HG03558 (cell line): Measurements from ENCODE around the gene GDAP1L1.
"Not testable (repeated sequence)": the region's sequence is repeated elsewhere in the genome, so short reads cannot be mapped to it uniquely, and the experiment has no call there.

Source experiments
- ATAC-seq: cut with Tn5 transposase; IDR thresholded peaks from one replicate; pipeline ENCODE4 v1.9.1; 2021; ENCODE audit warnings: moderate number of reproducible peaks; ENCODE audit not compliant: unreplicated experiment; ENCODE audit errors: extremely low read depth

GDAP1L1 gene

DNA sequence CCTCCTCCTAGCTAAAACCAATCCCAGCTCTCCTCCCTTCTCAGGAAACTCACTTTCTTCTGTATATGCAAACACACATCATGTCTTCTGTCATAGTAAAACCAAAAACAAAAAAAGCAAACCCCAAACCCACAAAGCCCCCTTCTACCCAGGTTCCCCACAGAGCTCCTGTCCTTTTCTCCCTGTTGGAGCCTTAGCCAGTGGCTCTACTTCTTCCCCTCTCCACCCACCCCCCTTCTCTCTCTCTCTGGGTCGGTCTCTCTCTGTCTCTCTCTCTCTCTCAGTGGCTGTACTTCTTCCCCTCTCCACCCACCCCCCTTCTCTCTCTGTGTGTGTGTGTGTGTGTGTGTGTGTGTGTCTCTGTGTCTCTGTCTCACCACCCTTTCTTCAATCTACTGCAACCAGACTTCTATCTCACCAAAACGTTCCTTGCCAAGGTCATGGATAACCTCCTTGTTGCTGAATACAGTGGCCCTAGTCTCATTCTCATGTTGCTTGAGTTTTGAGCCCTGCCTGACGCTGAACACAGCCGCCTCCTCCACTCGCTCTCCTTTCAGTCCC is 27.9 kb upstream of the GDAP1L1 start:
- ATAC-seq: no peak

DNA sequence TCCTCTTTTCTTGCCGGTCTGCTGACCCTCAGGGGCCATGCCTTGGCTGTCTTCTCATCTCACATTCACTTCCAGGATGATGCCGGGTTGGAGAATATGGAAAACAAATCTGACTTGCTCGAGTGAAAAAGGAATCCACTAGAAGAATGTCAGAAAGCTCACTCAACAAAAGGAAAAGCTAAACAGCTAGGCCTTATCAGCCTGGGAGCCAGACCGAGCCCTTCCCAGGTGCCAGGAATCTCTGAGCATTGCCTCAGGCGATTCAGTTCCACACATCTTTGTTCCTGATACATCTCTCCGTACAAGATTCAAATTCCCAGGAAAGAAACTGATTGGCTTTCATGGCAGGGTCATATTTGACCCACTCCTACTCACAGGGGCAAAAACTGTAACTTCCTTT is 27.3 kb upstream of the GDAP1L1 start:
- no peak for ATAC-seq

DNA sequence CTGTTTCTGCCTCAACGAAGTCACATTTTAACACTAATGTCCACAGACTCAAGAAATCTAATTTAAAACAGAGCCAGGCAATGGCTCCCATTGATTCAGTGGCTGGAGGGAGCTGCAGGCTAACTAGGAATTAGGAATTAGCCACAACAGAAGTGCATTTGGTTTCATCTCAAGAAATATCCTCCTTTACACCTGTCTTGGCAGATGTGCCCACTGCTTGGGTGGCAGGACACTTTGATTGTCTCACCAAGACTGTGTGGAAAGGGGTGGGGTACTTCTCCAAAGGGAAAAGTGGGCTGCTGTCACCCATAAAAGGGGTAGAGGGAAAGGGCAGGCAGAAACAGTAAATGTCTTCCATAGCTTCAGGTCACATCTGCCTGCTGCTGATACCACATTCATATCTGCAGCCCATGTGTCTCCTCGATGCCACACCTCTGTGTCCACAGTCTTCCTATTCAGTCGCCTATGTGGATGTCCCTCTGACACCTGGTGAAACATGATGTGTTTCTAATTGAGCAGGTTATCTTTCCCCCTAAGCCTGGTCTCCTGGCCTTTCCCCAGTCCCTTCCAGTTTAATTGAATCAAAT is 25.6 kb upstream of the GDAP1L1 start:
- ATAC-seq: no peak

DNA sequence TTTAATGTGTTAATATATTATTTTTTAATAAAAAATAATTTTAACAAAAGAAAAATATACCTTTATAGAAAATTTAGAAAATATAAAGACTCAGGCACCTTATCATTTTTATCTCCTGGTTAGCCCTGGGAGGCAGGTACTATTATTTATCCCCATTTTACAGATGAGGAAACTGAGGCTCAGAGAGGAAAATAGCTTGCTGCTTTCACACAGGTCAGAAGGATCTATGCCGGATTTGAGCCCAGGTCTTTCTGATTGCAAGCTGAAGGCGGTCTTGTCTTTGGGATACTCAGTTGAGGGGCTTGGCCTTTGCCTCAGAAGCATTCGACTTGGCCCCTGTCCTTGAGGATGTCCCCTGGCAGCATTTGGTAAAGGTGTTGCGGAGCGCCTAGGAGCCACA is 25.1 kb upstream of the GDAP1L1 start:
- no peak for ATAC-seq

DNA sequence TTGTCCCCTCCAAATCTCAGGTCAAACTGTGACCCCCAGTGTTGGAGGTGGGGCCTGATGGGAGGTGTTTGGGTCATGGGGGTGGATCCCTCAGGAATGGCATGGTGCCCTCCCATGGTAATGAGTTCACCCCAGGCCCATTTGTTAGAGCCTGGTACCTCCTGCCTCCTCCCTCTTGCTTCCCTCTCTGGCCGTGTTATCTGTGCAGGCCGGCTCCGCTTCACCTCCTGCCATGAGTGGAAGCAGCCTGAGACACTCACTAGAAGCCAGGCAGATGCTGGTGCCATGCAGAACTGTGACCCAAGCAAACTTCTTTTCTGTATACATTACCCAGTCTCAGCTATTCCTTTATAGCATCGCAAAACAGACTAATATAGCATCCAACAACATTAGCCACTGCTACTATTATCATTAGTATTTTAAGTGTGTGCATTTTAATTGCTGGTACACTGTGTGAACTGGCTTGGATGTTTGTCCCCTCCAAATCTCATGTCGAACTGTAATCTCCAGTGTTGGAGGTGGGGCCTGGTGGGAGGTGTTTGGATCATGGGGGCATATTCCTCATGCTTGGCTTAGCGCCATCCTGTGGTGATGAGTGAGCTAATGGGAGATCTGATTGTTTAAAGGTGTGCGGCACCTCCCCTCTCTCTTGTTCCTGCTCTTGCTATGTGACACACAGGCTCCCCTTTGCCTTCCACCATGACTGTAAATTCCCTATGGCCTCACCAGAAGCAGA is 24.3 kb upstream of the GDAP1L1 start:
- no peak for ATAC-seq

DNA sequence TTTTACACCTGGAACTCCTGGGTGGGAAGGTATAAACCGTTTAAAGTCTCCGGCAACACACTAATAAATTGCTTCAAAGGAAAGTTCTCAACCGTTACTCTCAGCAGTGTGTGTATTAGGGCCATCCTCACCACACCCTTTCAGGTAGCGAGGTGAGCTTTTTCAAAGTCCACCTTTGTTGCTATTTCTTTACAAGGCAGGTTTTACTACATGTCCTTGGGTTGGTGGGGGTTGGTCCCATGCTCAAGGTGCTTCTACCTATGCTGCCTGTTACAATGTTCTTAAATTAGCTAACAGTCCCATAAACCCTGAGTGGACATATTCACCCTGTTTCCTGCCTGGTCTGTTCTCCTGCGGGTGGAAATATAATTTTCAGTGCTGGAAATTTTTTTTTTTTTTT is 23.4 kb upstream of the GDAP1L1 start:
- no peak for ATAC-seq

DNA sequence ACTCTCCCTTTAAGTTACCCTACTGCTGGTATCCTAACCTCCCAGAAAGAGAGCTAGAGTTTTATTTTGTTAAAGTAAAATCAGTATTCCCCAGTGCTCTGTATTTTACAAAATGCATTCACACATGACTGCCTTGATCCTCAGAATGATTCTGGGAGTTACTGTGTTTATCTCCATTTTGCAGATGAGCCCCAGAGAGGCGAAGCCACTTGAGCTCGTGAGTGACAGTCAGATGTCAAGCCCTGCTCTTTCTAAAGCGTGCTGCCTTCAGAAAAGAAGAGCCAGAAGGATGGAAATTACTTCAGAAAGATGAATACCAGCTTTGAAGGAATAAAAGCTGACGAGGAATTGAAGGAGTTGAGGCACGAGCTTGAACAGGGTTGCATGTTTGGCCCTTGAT is 22.5 kb upstream of the GDAP1L1 start:
- ATAC-seq: no peak

DNA sequence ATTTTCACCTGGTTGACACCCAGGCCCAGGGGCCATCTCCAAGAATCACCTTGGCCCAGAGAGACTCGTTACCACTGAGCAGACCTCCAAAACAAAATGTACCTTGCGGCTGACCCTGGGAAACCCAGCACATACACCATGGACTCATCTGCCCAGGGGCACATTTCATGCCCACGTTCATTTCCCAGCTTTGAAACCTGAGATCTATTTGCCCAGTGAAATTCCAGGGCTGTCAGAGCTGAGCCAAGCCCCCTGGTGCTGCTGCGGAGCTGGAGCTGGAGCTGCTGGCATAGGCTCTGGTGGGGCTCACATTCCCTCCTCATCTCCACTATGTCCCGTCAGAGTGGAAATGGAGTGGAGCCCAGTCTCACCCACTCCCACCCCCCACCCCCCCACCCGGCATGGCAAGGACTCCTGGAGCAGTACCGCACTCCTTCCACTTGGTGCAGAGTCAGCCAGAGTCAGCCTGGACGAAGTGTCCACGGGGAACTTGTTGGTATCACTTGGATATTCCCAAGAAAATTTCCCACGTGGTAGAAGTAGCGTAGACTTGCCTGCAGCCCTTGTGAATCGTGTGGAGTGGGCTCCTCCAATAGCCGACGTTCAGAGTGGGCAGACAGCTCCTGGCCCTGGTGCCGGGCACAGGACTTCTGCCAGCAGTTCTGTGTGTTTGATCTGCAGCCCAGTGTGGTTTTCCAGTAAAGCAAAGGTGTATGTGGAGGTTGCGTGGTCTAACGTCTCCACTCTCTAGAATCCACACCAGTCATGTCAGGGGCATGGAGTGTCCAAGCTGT is 18.4 kb upstream of the GDAP1L1 start:
- no peak for ATAC-seq

DNA sequence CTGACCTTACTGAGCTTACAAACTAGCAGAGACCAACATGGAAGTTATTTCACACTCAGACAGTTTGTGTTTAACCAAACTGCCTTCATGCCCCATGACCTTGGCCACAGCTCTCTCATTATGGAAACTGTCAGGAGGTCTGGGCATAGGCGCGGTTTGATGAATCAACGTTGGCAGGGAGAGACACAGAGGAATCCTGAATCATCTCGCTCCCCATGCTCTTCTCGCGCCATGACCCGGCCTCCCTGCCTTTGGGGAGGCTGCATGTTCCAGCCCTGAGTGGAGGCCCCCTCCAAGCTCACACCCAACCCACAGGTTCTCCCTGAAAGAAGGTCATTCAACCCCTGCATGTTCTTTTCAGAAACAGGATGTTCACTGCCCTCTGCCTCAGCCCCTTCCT is 15.9 kb upstream of the GDAP1L1 start:
- no peak for ATAC-seq

DNA sequence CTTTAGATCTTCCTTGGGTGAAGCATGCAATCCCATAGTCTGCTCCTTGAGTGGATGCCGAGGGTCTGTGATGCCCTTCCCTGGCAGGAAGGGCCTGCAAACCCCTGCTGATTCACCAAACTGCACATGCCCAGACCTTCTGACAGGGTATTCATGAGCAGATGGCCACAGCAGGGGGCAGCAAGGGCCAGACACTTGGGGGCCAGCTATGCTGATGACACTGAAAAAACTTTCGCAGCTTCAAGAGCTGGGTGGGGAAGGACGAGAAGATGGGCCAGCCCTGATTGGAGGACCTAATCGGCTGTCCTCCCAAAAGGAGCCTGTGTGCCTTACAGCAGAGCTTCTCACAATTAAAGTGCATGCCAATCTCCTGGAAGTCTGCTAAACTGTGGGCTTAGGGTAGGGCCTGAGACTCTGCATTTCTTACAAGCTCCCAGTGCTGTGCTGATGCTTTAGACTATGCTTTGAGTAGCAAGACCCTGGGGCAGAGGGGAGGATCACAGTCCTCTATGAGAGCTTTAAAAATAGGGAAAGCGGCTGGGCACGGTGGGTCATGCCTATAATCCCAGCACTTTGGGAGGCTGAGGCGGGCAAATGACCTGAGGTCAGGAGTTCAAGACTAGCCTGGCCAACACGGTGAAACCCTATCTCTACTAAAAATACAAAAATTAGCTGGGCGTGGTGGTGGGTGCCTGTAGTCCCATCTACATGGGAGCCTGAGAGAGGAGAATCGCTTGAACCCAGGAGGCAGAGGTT is 15.2 kb upstream of the GDAP1L1 start:
- ATAC-seq: no peak

DNA sequence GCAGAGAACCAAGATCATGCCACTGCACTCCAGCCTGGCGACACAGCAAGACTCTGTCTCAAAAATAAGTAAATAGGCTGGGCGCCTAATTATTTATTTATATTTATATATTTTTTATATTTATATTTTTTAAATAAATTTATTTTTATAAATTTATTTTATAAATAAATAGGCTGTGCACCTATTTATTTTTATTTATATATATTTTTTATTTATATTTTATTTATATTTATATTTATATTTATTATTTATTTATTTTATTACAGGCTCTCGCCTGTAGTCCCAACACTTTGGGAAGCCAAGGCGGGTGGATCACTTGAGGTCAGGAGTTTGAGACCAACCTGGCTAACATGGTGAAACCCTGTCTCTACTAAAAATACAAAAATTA is 14.6 kb upstream of the GDAP1L1 start:
- ATAC-seq: not testable (repeated sequence)

DNA sequence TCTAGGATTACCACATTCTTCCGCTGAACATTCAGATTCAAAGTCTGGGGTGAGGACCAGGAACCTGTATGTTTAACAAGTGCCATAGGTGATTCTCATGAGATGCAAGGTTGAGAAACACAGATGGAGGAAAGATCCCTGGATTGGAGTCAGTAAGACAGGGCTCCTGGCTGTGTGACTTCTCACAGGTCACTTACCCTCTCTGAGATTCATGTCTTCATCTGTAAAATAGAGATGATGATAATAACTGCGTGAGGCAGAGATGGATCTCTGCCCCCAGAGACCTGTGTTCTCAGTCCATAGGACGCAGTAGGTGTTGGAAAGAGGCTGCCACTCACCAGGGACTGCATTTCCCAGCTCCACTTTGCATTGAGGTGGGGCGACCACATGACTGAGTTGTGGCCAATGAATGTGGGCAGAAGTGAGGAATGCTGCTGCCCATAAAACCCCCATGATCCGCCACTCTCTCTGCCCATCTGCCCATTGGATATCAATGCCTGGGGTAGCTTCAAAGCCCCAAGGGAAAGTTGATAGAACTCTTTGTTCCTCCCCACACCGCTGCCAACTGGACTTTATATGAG is 13.6 kb upstream of the GDAP1L1 start:
- ATAC-seq: no peak

DNA sequence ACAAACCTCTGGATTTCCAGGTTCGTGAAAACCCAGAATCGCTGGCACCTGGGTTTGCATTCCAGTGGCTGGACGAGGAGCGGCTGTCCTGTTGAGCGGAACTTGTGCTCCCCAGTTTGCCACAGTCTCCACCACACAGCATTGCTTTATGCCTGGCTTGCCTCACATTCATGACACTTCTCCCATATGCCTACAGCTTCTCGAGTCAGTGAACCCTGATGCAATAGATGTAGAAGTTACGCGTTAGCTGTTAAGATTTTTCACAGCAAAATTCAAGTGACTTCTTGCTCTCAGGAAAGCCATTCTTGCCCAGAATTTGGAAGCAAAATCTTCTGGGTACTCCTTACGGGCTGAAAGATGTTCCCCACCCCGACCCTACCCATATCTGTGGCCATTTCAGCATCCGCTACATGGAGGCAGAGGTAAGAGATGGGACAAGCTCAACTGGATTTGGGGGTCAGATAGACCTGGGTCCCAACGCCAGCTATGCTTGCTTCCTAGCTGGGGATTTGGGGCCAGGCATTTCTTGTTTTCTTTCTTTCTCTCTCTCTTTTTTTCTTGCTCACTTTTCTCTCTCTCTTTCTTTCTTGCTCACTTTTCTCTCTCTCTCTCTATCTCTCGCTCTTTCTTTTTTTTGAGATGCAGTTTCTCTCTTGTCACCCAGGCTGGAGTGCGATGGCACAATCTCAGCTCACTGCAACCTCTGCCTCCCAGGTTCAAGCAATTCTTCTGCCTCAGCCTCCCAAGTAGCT is 12.4 kb upstream of the GDAP1L1 start:
- no peak for ATAC-seq

DNA sequence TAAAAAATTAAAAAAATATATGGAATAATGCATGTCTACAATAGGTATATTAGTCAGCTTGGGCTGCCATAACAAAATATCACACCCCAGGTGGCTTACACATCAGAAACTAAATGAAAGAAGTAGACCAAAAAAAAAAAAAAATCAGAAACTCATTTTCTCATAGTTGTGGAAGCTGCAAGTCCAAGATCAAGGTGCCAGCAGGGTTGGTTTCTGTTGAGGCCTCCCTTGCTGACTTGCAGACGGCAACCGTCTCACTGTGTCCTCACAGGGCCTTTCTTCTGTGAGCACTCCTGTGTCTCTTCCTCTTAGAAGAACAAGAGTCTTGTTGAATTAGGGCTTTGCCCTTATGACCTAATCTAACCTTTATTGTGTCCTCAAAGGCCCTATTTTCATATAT is 11.4 kb upstream of the GDAP1L1 start:
- ATAC-seq: no peak

DNA sequence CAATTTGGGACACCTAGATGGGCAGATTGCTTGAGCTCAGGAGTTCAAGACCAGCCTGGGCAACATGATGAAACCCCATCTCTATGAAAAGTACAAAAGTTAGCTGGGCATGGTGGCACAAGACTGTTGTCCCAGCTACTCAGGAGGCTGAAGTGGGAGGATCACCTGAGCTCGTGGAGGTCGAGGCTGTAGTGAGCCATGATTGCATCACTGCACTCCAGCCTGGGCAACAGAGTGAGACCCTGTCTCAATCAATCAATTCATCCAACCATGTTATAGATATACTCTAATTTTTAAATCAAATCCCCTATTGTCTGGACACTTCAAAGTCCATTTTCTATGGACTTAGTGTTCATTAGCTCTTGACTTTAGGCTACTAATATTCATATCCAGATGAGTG is 10.3 kb upstream of the GDAP1L1 start:
- not testable (repeated sequence) for ATAC-seq

DNA sequence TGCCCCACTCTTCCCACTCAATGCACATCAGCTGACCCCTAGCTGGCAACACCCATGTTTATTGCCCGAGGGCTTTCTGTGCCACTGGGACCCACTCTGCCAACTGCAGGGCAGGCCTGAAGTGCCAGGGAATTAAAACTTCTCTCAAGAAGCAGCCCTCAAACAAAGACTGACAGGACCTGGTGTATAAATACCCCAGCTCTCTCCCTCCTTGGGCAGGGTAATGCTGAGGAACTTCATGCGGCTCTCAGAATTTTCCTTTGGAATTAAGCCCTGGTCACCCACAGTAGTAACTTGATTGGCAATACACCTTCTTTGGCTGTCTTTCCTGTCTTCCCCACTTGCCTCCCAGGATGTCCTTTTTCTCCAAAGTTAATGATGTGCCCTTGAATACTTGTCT is 5.3 kb upstream of the GDAP1L1 start:
- ATAC-seq: no peak

DNA sequence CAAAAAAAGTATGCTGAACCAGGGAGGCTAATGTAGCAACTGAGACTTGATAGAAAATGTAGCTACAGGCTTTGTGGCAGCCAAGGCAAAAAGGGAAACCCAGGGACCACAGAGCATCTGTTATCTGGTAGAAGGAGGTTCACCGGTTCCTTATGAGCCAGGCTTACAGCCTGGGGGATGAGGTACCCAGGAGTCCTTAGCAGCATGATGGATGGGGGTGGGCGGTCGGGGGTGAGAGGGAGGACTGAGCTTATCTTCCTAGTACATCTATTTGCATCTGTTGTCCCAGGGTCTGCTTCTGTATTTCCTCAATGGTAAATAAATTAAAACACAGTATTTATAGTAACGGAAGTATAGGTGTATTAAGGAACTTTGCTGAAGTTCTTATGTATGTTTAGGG is 1.1 kb upstream of the GDAP1L1 start:
- no peak for ATAC-seq

DNA sequence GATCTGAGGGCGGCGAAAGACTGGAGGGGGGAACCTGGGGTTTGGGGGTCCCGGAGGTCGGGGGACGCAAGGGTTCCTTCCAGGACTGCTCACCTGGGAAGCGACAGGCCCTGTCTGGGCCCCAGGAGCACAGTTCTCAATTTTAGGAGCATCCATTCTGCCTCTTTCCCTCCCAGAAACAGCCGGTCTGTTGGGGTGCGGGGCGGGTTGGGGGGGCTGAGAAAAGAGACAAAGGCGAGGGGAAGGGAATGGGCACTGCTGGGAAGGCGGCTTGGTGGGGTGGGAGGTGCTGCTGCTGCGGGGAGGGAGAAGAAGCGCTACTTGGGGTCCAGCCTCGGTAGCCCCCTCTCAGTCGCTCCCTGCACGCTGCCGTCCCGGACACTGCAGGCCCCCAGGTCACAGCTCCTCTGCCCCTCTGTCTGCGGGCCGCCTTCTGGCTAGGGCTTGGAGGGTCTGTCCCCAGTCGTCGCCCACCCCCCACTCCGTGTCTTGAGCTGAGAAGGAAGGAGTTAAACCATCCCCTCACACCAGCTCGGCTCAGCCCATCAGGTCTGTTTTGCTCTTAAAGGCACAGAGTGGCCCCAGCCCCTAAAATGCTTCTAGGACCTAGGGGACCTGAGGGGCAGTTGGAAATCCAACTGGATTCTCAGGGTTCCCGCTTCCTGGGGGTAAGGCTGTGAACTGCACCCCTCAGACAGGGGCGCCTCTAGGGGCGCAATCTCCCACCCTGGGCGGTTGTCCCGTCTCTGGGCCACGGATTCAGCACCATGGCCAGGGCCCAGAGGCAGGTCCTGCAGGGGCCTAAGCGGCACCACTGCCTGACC is 690 bp downstream of the GDAP1L1 start:
- no peak for ATAC-seq

DNA sequence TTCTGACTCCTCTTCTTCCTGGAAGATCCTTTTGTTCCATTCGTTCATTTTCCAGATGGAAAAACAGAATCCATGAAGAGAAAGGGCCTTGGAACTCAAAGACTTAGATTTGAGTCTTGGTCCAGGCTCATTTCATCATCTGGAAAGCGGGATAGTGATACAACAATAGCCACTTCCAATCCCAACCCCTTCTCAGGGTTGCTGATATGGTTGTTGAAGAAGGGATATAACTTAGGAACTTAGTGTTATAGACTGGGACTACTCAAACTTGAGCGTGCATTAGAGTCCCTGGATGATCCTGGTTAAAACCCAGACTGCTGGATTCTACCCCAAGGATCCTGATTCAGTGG is 1.3 kb downstream of the GDAP1L1 start:
- ATAC-seq: no peak
